DND-41 (cell line): ENCODE measurements around the gene STRIP1.

Experiments
- ATAC-seq: fragments of 200-7000 bp; cut with Tn5 transposase; 3 replicates; pipeline ENCODE4 v1.9.1; 2021; ENCODE audit warnings: low read depth; ENCODE audit not compliant: insufficient read depth
- DNase-seq: peaks from one replicate; pipeline ENCODE4 v3.0.0-alpha.2; 2020
- H2AFZ ChIP-seq: 2 replicates; pipeline ENCODE4 v1.6.0; 2012; ENCODE audit warnings: low read depth, low read length
- H3K27ac ChIP-seq: 2 replicates; pipeline ENCODE4 v1.5.1; 2012; ENCODE audit warnings: low read length, inconsistent platforms
- H3K27me3 ChIP-seq: fragments of 200-600 bp; sonication (generic); 2 replicates; pipeline ENCODE4 v1.6.0; 2012; ENCODE audit warnings: low read length, mild to moderate bottlenecking, inconsistent platforms; ENCODE audit not compliant: insufficient read depth, poor library complexity
- H3K36me3 ChIP-seq: 2 replicates; pipeline ENCODE4 v1.5.1; 2012; ENCODE audit warnings: low read length, inconsistent platforms; ENCODE audit not compliant: insufficient read depth
- H3K4me1 ChIP-seq: 2 replicates; pipeline ENCODE4 v1.5.1; 2012; ENCODE audit warnings: mild to moderate bottlenecking, low read length; ENCODE audit not compliant: insufficient read depth
- H3K4me2 ChIP-seq: 2 replicates; pipeline ENCODE4 v1.6.0; 2012; ENCODE audit warnings: mild to moderate bottlenecking, moderate library complexity, low read length, inconsistent platforms; ENCODE audit not compliant: insufficient read depth
- H3K4me3 ChIP-seq, 2 experiments: fragments of 200-600 bp in 1 of 2; shearing (Covaris generic) in 1 of 2; 2 replicates each; pipeline ENCODE4 v1.5.1; 2012 to 2016; ENCODE audit warnings: inconsistent platforms in 2 of 2, low read length in 2 of 2, mild to moderate bottlenecking in 2 of 2, low read depth in 1 of 2, moderate library complexity in 1 of 2
- H3K79me2 ChIP-seq: 2 replicates; pipeline ENCODE4 v1.6.0; 2012; ENCODE audit warnings: low read length, inconsistent platforms; ENCODE audit not compliant: insufficient read depth
- H3K9ac ChIP-seq: 2 replicates; pipeline ENCODE4 v1.6.0; 2012; ENCODE audit warnings: low read depth, mild to moderate bottlenecking, inconsistent platforms, low read length, moderate library complexity
- H3K9me3 ChIP-seq: 2 replicates; pipeline ENCODE4 v1.5.1; 2012; ENCODE audit warnings: low read length, moderate library complexity, mild to moderate bottlenecking, inconsistent platforms; ENCODE audit not compliant: insufficient read depth, severe bottlenecking
- H4K20me1 ChIP-seq: 2 replicates; pipeline ENCODE4 v1.6.0; 2012; ENCODE audit warnings: low read length; ENCODE audit not compliant: insufficient read depth
- EZH2 ChIP-seq: IDR thresholded peaks from 3 replicates; pipeline ENCODE4 v1.6.1; 2012; ENCODE audit warnings: borderline replicate concordance, low read depth, mild to moderate bottlenecking, moderate library complexity, low read length, inconsistent platforms; ENCODE audit not compliant: severe bottlenecking
- TF ChIP-seq, protein P1 (sequence below): IDR thresholded peaks from 2 replicates; pipeline ENCODE4 v1.5.1; 2012; ENCODE audit warnings: borderline replicate concordance, low read length, moderate library complexity, mild to moderate bottlenecking; ENCODE audit not compliant: poor library complexity, severe bottlenecking; ENCODE audit errors: extremely low read depth

Gene STRIP1

DNA sequence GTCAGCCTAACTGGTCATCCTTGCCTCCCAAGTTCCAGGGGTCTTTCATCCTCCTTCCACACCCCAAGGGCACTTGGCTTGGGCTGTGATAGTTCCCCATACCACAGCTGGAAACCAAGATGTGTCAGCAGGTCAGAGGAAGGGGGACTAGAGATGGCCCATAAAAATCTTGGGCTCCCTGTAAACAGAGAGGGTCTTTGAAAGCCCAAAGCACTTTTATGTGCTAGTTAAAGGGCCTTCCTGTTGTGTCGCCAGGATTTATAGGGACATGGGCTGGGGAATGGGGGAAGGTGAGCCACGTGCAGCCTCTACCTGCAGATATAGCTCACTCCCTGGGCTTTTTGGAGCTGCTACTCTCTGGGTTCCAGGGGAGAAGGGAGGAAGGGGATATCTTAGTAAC, 65.9 kb downstream of the STRIP1 start:
- Histone ChIP-seq H3K36me3 (no peaks in the 10 kb centered on the region), H3K79me2 (no peaks in the 10 kb centered on the region), H3K27me3 (peaks cover 14% of the 10 kb centered on the region), H3K9me3 (no peaks in the 10 kb centered on the region), H3K27ac (no peak overlapping the region), H3K4me2 (no peak overlapping the region), H2AFZ (no peak overlapping the region), H4K20me1 (no peaks in the 10 kb centered on the region), H3K4me1 (no peaks in the 10 kb centered on the region), H3K9ac (no peak overlapping the region), H3K4me3 (no peak overlapping the region)
- DNase-seq = no peak
- no peak for ATAC-seq
- TF ChIP-seq, protein P1, sequence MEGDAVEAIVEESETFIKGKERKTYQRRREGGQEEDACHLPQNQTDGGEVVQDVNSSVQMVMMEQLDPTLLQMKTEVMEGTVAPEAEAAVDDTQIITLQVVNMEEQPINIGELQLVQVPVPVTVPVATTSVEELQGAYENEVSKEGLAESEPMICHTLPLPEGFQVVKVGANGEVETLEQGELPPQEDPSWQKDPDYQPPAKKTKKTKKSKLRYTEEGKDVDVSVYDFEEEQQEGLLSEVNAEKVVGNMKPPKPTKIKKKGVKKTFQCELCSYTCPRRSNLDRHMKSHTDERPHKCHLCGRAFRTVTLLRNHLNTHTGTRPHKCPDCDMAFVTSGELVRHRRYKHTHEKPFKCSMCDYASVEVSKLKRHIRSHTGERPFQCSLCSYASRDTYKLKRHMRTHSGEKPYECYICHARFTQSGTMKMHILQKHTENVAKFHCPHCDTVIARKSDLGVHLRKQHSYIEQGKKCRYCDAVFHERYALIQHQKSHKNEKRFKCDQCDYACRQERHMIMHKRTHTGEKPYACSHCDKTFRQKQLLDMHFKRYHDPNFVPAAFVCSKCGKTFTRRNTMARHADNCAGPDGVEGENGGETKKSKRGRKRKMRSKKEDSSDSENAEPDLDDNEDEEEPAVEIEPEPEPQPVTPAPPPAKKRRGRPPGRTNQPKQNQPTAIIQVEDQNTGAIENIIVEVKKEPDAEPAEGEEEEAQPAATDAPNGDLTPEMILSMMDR = no peak
- no peak for TF ChIP-seq EZH2

DNA sequence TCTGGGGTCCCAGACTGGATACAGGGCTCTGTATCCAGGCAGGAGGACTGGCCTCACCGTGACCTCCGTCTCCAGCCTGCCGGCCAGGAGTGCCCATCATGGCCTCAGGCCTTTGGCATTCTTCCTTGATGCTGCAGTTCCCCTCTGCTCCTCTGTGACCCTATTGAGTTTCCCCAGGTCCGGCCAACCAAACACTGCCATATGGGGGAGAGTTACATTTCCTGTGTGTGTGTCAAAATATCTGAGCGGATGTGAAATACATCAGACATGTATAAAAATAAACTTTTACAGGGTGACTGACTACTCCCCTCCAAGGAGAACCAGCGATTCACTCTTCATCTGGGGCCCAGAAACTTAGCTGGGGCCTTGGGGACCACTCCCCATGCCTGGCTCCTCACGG, 67.7 kb downstream of the STRIP1 start:
- Histone ChIP-seq H3K4me1 (no peaks in the 10 kb centered on the region), H3K27ac (no peak overlapping the region), H3K9ac (no peak overlapping the region), H2AFZ (no peak overlapping the region), H3K4me3 (no peak overlapping the region), H4K20me1 (no peaks in the 10 kb centered on the region), H3K9me3 (no peaks in the 10 kb centered on the region), H3K27me3 (peaks cover 12% of the 10 kb centered on the region), H3K4me2 (no peak overlapping the region), H3K36me3 (no peaks in the 10 kb centered on the region), H3K79me2 (no peaks in the 10 kb centered on the region)
- no peak for DNase-seq
- ATAC-seq = no peak
- TF ChIP-seq EZH2 = no peak
- TF ChIP-seq, protein P1 = no peak
